GM12878 (cell line): ENCODE measurements around the gene KBTBD13. TPM values are rescaled to one million over a fixed set of nuclear protein-coding genes. Genes with fewer than 3 reads are reported as not detected.

Experiments
- ATAC-seq: fragments of 200-7000 bp; cut with Tn5 transposase; 3 replicates; pipeline ENCODE4 v1.9.1; 2020; ENCODE audit warnings: mild to moderate bottlenecking, moderate library complexity
- BruUV-seq: library from RNA; stranded (reverse); fragments of 400-500 nt; replicated peaks from 2 replicates; lab custom pipeline; 2021; lab: Mats Ljungman, UMichigan
- CTCF ChIA-PET: fragments of 300-600 bp; sonication (Branson Sonifier 250); formaldehyde crosslinking; extraction: SDS; loops from one replicate; lab custom pipeline; 2021; ENCODE audit warnings: inconsistent platforms; lab: Yijun Ruan, JAX
- POLR2A ChIA-PET: fragments of 350-600 bp; formaldehyde crosslinking; extraction: SDS; loops from one replicate; lab custom pipeline; 2021; ENCODE audit warnings: inconsistent platforms; lab: Charles Lee
- RAD21 ChIA-PET: fragments of 300-600 bp; sonication (Branson Sonifier 250); formaldehyde crosslinking; loops from one replicate; lab custom pipeline; 2023; ENCODE audit warnings: antibody characterized with exemption; ENCODE audit not compliant: unreplicated experiment; lab: Charles Lee
- SMC1A ChIA-PET: fragments of 300-600 bp; sonication (Branson Sonifier 250); formaldehyde crosslinking; loops from one replicate; lab custom pipeline; 2023; ENCODE audit not compliant: unreplicated experiment, uncharacterized antibody; lab: Charles Lee
- DNase-seq: peaks from one replicate; pipeline ENCODE4 v3.0.0-alpha.2; 2011; ENCODE audit warnings: low read depth, low spot score
- FAIRE-seq: peaks from 3 replicates; lab custom pipeline; 2011; peaks lifted over from hg19 to GRCh38; lab: Jason Lieb, UNC
- H2AFZ ChIP-seq: 2 replicates; pipeline ENCODE4 v1.6.0; 2011; ENCODE audit warnings: low read depth, low read length, control low read depth; ENCODE audit not compliant: control insufficient read depth
- H3K27ac ChIP-seq: 2 replicates; pipeline ENCODE4 v1.5.1; 2011; ENCODE audit warnings: control low read depth; ENCODE audit not compliant: control insufficient read depth, insufficient read depth
- H3K27me3 ChIP-seq, 2 experiments: replicated peaks in 1 of 2; 2 replicates each; pipeline versions ENCODE4 v1.6.0 to v1.6.1; 2011; ENCODE audit warnings: low read length in 1 of 2; ENCODE audit not compliant: control insufficient read depth in 2 of 2, insufficient read depth in 2 of 2
- H3K36me3 ChIP-seq, 2 experiments: 2 replicates each; pipeline ENCODE4 v1.5.1; 2011; ENCODE audit warnings: low read length in 1 of 2; ENCODE audit not compliant: control insufficient read depth in 2 of 2, insufficient read depth in 2 of 2
- H3K4me1 ChIP-seq: 2 replicates; pipeline ENCODE4 v1.6.1; 2011; ENCODE audit warnings: mild to moderate bottlenecking, low read length, moderate library complexity, mixed read lengths; ENCODE audit not compliant: control insufficient read depth, insufficient read depth
- H3K4me2 ChIP-seq: 2 replicates; pipeline ENCODE4 v1.6.0; 2011; ENCODE audit warnings: control low read depth; ENCODE audit not compliant: control insufficient read depth, insufficient read depth
- H3K4me3 ChIP-seq: fragments of 200-600 bp; sonication (generic); 2 replicates; pipeline ENCODE4 v1.5.1; 2016
- H3K79me2 ChIP-seq: 2 replicates; pipeline ENCODE4 v1.6.0; 2011; ENCODE audit warnings: low read length; ENCODE audit not compliant: control insufficient read depth, insufficient read depth
- H3K9ac ChIP-seq: 2 replicates; pipeline ENCODE4 v1.8.0; 2011; ENCODE audit warnings: low read length, control low read depth, mixed read lengths; ENCODE audit not compliant: control insufficient read depth, insufficient read depth
- H3K9me3 ChIP-seq: replicated peaks from 3 replicates; pipeline ENCODE4 v1.5.1; 2011; ENCODE audit warnings: mild to moderate bottlenecking, low read length; ENCODE audit not compliant: control insufficient read depth, insufficient read depth
- H4K20me1 ChIP-seq: 2 replicates; pipeline ENCODE4 v1.6.0; 2011; ENCODE audit not compliant: control insufficient read depth, insufficient read depth
- BCL11A ChIP-seq: IDR thresholded peaks from 2 replicates; pipeline ENCODE4 v1.6.1; 2011; ENCODE audit warnings: low read depth, low read length
- CHD4 ChIP-seq: fragments of 200-600 bp; sonication (generic); IDR thresholded peaks from 2 replicates; pipeline ENCODE4 v1.6.1; 2016; ENCODE audit warnings: mild to moderate bottlenecking
- CREB1 ChIP-seq: IDR thresholded peaks from 2 replicates; pipeline ENCODE4 v1.6.1; 2012; ENCODE audit warnings: low read depth, mild to moderate bottlenecking, inconsistent platforms
- ELK1 ChIP-seq: IDR thresholded peaks from 2 replicates; pipeline ENCODE4 v1.6.1; 2012; ENCODE audit warnings: low read depth, low read length, improper control_type of control experiment
- HDAC2 ChIP-seq: fragments of 200-600 bp; sonication (generic); IDR thresholded peaks from 2 replicates; pipeline ENCODE4 v1.6.1; 2017
- HDAC6 ChIP-seq: fragments of 200-600 bp; sonication (generic); IDR thresholded peaks from one replicate; pipeline ENCODE4 v1.8.0; 2017; ENCODE audit warnings: antibody characterized with exemption; ENCODE audit not compliant: unreplicated experiment
- HSF1 ChIP-seq: fragments of 150-350 bp; IDR thresholded peaks from 2 replicates; pipeline ENCODE4 v1.6.1; 2014; ENCODE audit warnings: mild to moderate bottlenecking, low read depth, low read length
- IKZF1 ChIP-seq: fragments of 450-650 bp; conservative IDR thresholded peaks from 2 replicates; pipeline ENCODE4 v1.6.1; 2017; ENCODE audit warnings: antibody characterized with exemption, mild to moderate bottlenecking
- MYC ChIP-seq: IDR thresholded peaks from 2 replicates; pipeline ENCODE4 v1.6.1; 2011; ENCODE audit warnings: mild to moderate bottlenecking, low read length, moderate library complexity, inconsistent platforms; ENCODE audit not compliant: insufficient read depth, insufficient replicate concordance, insufficient read length, severe bottlenecking
- NFYB ChIP-seq: IDR thresholded peaks from 2 replicates; pipeline ENCODE4 v1.6.1; 2011; ENCODE audit warnings: low read depth, mild to moderate bottlenecking, low read length, improper control_type of control experiment, moderate library complexity; ENCODE audit not compliant: insufficient read depth
- POLR2A ChIP-seq: IDR thresholded peaks from 2 replicates; pipeline ENCODE4 v1.6.1; 2011; ENCODE audit warnings: low read depth, mild to moderate bottlenecking, low read length
- RB1 ChIP-seq: fragments of 450-650 bp; formaldehyde crosslinking; IDR thresholded peaks from 2 replicates; pipeline ENCODE4 v1.6.1; 2017; ENCODE audit warnings: mild to moderate bottlenecking, borderline replicate concordance
- YBX1 ChIP-seq: fragments of 450-650 bp; IDR thresholded peaks from 2 replicates; pipeline ENCODE4 v1.6.1; 2016; ENCODE audit warnings: antibody characterized with exemption
- WGBS: methylation state at CpG from one replicate; pipeline ENCODE4 v1.1.6; 2016; ENCODE audit warnings: low lambda C conversion rate; ENCODE audit not compliant: insufficient replicate concordance, insufficient coverage; ENCODE audit errors: missing lambda C conversion rate; 5-methylcytosine and 5-hydroxymethylcytosine counted together
- in situ Hi-C: fragments of 300-500 bp; cut with MboI; formaldehyde crosslinking; loops from 9 replicates; pipeline ENCODE4 v1.14.3; 2018; ENCODE audit warnings: mixed read lengths
- intact Hi-C: fragments of 100-400 bp; cut with micrococcal nuclease; formaldehyde crosslinking; loops from one replicate; pipeline ENCODE4 v1.14.2; 2022; ENCODE audit not compliant: unreplicated experiment
- polyA plus RNA-seq, 11 experiments: library from polyadenylated mRNA; depleted of rRNA in 4 of 11; unstranded in 6 of 11; stranded (reverse) in 5 of 11; fragments of >200 nt; fragmentation: Nextera tagmentation in 4 of 11; fragmentation: Illumina TruSeq in 1 of 11; extraction: Ambion mirVana in 4 of 11; extraction: Trizol in 1 of 11; gene quantifications; 1 replicate in 1 of 11; 2 replicates in 10 of 11; pipeline versions ENCODE4 v1.2.1 to v1.2.3, GENCODE V29; 2011 to 2016; ENCODE audit warnings: inconsistent platforms in 2 of 11, missing spikeins in 2 of 11, low read depth in 1 of 11
- total RNA-seq, 4 experiments: library from RNA; depleted of rRNA in 3 of 4; stranded (reverse); fragments of >200 nt in 3 of 4; fragmentation: Illumina TruSeq in 1 of 4; extraction: Trizol in 1 of 4; gene quantifications; 2 replicates each; pipeline versions ENCODE4 v1.2.1 to v1.2.3, GENCODE V29; 2013 to 2021
- TF ChIP-seq, protein P1 (sequence below): fragments of 450-650 bp; IDR thresholded peaks from 2 replicates; pipeline ENCODE4 v1.6.1; 2018; ENCODE audit warnings: borderline replicate concordance, mild to moderate bottlenecking; ENCODE audit not compliant: partially characterized antibody
- TF ChIP-seq, protein P2 (sequence below): fragments of 450-650 bp; IDR thresholded peaks from 2 replicates; pipeline ENCODE4 v1.6.1; 2017; ENCODE audit warnings: mild to moderate bottlenecking, moderate library complexity

Gene KBTBD13
- total and polyA plus RNA-seq, 10 of the 15 experiments (the other 5 are each of a cell fraction or from before 2014, with no cell fraction given), result 0.06 TPM; not detected in 9

GRCh38 chr15:65051266-65051665 is 25.3 kb upstream of the KBTBD13 start (continued):
- no peak for TF ChIP-seq ELK1
- no peak for TF ChIP-seq NFYB
- TF ChIP-seq POLR2A, result no peak
- TF ChIP-seq CREB1, result no peak
- no peak for TF ChIP-seq HSF1
- no peak for TF ChIP-seq CHD4
- TF ChIP-seq IKZF1, result no peak

- H3K4me2 ChIP-seq, result no peak overlapping the region
- SMC1A ChIA-PET, result interaction anchor here (0.7 to 2.1 kb wide), 7 partner anchors 11 to 68 kb away, joined by 3 to 4 read pairs (median 3); no protein-coding TSS in a partner anchor
- TF ChIP-seq RB1, result no peak
- TF ChIP-seq YBX1, result no peak
- TF ChIP-seq, protein P1, sequence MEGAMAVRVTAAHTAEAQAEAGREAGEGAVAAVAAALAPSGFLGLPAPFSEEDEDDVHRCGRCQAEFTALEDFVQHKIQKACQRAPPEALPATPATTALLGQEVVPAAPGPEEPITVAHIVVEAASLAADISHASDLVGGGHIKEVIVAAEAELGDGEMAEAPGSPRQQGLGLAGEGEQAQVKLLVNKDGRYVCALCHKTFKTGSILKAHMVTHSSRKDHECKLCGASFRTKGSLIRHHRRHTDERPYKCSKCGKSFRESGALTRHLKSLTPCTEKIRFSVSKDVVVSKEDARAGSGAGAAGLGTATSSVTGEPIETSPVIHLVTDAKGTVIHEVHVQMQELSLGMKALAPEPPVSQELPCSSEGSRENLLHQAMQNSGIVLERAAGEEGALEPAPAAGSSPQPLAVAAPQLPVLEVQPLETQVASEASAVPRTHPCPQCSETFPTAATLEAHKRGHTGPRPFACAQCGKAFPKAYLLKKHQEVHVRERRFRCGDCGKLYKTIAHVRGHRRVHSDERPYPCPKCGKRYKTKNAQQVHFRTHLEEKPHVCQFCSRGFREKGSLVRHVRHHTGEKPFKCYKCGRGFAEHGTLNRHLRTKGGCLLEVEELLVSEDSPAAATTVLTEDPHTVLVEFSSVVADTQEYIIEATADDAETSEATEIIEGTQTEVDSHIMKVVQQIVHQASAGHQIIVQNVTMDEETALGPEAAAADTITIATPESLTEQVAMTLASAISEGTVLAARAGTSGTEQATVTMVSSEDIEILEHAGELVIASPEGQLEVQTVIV, result no peak
- TF ChIP-seq, protein P2, sequence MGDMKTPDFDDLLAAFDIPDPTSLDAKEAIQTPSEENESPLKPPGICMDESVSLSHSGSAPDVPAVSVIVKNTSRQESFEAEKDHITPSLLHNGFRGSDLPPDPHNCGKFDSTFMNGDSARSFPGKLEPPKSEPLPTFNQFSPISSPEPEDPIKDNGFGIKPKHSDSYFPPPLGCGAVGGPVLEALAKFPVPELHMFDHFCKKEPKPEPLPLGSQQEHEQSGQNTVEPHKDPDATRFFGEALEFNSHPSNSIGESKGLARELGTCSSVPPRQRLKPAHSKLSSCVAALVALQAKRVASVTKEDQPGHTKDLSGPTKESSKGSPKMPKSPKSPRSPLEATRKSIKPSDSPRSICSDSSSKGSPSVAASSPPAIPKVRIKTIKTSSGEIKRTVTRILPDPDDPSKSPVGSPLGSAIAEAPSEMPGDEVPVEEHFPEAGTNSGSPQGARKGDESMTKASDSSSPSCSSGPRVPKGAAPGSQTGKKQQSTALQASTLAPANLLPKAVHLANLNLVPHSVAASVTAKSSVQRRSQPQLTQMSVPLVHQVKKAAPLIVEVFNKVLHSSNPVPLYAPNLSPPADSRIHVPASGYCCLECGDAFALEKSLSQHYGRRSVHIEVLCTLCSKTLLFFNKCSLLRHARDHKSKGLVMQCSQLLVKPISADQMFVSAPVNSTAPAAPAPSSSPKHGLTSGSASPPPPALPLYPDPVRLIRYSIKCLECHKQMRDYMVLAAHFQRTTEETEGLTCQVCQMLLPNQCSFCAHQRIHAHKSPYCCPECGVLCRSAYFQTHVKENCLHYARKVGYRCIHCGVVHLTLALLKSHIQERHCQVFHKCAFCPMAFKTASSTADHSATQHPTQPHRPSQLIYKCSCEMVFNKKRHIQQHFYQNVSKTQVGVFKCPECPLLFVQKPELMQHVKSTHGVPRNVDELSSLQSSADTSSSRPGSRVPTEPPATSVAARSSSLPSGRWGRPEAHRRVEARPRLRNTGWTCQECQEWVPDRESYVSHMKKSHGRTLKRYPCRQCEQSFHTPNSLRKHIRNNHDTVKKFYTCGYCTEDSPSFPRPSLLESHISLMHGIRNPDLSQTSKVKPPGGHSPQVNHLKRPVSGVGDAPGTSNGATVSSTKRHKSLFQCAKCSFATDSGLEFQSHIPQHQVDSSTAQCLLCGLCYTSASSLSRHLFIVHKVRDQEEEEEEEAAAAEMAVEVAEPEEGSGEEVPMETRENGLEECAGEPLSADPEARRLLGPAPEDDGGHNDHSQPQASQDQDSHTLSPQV, result no peak
- no peak for TF ChIP-seq IKZF1
- TF ChIP-seq MYC, result no peak
- TF ChIP-seq HDAC6, result no peak
- no peak for TF ChIP-seq BCL11A
- TF ChIP-seq HDAC2, result no peak
Measured at GRCh38 chr15:65052956-65053355, 23.6 kb upstream of the KBTBD13 start.

More at GRCh38 chr15:65052956-65053355, 23.6 kb upstream of the KBTBD13 start:
- in situ Hi-C loops, result no loop called here
- H4K20me1 ChIP-seq, result no peaks in the 10 kb centered on the region
- no peaks in the 10 kb centered on the region for H3K79me2 ChIP-seq
- H3K4me1 ChIP-seq, result peaks cover 8% of the 10 kb centered on the region
- H3K9ac ChIP-seq, result no peak overlapping the region
- H2AFZ ChIP-seq, result no peak overlapping the region
- RAD21 ChIA-PET, result interaction anchor here (0.6 to 1.4 kb wide), 4 partner anchors 19 to 220 kb away, joined by 3 to 10 read pairs (median 4); no protein-coding TSS in a partner anchor
- DNase-seq (no peak), FAIRE-seq (no peak), ATAC-seq (no peak)
- no peaks in the 10 kb centered on the region for H3K9me3 ChIP-seq
- 82% methylated on average over 2 of the region's 2 CpGs for WGBS
- intact Hi-C loops, result loop anchor here (5.0 kb wide), 1 partner anchor 129 kb away; no protein-coding TSS in a partner anchor
- no peaks in the 10 kb centered on the region for H3K27me3 ChIP-seq
- H3K4me3 ChIP-seq, result no peak overlapping the region
- no TSS peak for BruUV-seq
- CTCF ChIA-PET, result interaction anchor here (0.7 to 4.1 kb wide), 13 partner anchors 10 to 245 kb away, joined by 3 to 38 read pairs (median 5); no protein-coding TSS in a partner anchor
- H3K36me3 ChIP-seq, result no peaks in the 10 kb centered on the region
- POLR2A ChIA-PET, result interaction anchor here (0.5 kb wide), 1 partner anchor 97 kb away, joined by 5 read pairs; no protein-coding TSS in a partner anchor
- no peak overlapping the region for H3K27ac ChIP-seq
